ENCODE results near the gene SUGCT. TPM values are rescaled to one million over a fixed set of nuclear protein-coding genes. Genes with fewer than 3 reads are reported as not detected.

The SUGCT gene
- total RNA-seq, 1 experiment from 2014 or later: 5.4 TPM

DNA sequence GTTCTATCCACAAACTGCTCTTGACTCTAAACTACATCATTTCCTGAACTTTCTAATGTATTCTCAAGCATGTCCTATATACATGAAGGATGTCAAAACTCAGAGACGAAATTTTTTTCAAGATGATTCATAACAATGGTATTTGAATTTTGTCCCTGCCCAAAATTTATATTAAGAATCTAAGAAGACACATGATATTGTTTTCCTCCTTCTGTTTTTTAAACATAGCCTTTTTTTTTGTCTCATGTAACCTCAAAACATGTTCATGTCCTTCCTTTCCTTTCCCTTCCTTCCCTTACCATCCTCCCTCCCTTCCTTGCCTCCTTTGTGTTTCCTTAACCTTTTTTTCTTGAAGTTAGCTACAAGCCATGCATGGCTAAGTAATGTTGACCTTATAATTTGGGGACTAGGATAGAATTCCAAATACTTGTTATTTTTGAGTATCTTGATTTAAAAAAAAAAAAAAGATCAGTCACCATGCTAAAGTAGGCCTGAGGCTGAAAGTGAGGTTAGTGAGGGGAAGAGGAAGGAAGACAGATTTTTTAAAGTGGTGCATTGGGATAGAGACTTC, 163.0 kb downstream of the SUGCT start:
- H3K56ac ChIP-seq (ENCODE audit: insufficient read length, low read depth, low read length): no peak overlapping the region
- no peak overlapping the region for H4K8ac ChIP-seq (replicated peaks; ENCODE audit: insufficient read length, low read depth, low read length)
- H3K4me1 ChIP-seq (ENCODE audit: insufficient read depth, low read length): no peaks in the 10 kb centered on the region; the same call in 1 of the 2 replicates
- no peak overlapping the region for H3K27ac ChIP-seq (ENCODE audit: insufficient read length, low read depth, low read length)
- H3K23me2 ChIP-seq (ENCODE audit: insufficient read length, low read depth, low read length, poor library complexity, severe bottlenecking): no peaks in the 10 kb centered on the region
- no peaks in the 10 kb centered on the region for H4K20me1 ChIP-seq (ENCODE audit: control insufficient read depth, insufficient read depth, insufficient read length)
- no peak overlapping the region for H4K91ac ChIP-seq (ENCODE audit: insufficient read length, low read depth, low read length)
- no peak overlapping the region for H2BK120ac ChIP-seq (ENCODE audit: low read depth, low read length, poor library complexity, severe bottlenecking)
- no peak overlapping the region for H3K14ac ChIP-seq (ENCODE audit: insufficient read depth, low read length)
- no peak overlapping the region for H3K9ac ChIP-seq (ENCODE audit: extremely low read depth, insufficient read length, low read length)
- H3K27me3 Mint-ChIP-seq (ENCODE audit: low read depth): no peaks in the 10 kb centered on the region
- no peak overlapping the region for H2BK12ac ChIP-seq (ENCODE audit: insufficient read length, low read depth, low read length)
- H3K23ac ChIP-seq (ENCODE audit: insufficient read length, low read depth, low read length): no peak overlapping the region
- no peaks in the 10 kb centered on the region for H3K9me3 ChIP-seq (ENCODE audit: control insufficient read depth, low read depth, low read length)
- no peak overlapping the region for H2AK5ac ChIP-seq (ENCODE audit: insufficient read length, low read length)
- no peaks in the 10 kb centered on the region for H3K9me3 Mint-ChIP-seq
- no peaks in the 10 kb centered on the region for H3K79me2 ChIP-seq (ENCODE audit: insufficient read depth, low read length)
- H3K27me3 ChIP-seq (ENCODE audit: insufficient read depth, low read length): no peaks in the 10 kb centered on the region; the same call in 1 of the 2 replicates
- H2BK15ac ChIP-seq (ENCODE audit: low read depth, low read length): no peak overlapping the region
- peaks cover 3 to 25% of the 10 kb centered on the region in 2 experiments for H3K4me1 Mint-ChIP-seq
- H3K36me3 Mint-ChIP-seq (ENCODE audit: insufficient read depth in 1 of 3, low read depth in 3 of 3): no peaks in the 10 kb centered on the region
- no peak overlapping the region for H4K5ac ChIP-seq (ENCODE audit: insufficient read length, low read depth, low read length)
- H3T11ph ChIP-seq (ENCODE audit: low read length): no peak overlapping the region
- no peak overlapping the region for H2AFZ ChIP-seq (ENCODE audit: low read length)
- no peak overlapping the region for H3K4ac ChIP-seq (ENCODE audit: low read depth, low read length)
- H3K18ac ChIP-seq (ENCODE audit: insufficient read length, low read depth, low read length): no peak overlapping the region
- WGBS (ENCODE audit: extremely low coverage, insufficient read length, low lambda C conversion rate): no CpG with 5 or more reads among the region's 1 CpG
- TF ChIP-seq, protein P1, sequence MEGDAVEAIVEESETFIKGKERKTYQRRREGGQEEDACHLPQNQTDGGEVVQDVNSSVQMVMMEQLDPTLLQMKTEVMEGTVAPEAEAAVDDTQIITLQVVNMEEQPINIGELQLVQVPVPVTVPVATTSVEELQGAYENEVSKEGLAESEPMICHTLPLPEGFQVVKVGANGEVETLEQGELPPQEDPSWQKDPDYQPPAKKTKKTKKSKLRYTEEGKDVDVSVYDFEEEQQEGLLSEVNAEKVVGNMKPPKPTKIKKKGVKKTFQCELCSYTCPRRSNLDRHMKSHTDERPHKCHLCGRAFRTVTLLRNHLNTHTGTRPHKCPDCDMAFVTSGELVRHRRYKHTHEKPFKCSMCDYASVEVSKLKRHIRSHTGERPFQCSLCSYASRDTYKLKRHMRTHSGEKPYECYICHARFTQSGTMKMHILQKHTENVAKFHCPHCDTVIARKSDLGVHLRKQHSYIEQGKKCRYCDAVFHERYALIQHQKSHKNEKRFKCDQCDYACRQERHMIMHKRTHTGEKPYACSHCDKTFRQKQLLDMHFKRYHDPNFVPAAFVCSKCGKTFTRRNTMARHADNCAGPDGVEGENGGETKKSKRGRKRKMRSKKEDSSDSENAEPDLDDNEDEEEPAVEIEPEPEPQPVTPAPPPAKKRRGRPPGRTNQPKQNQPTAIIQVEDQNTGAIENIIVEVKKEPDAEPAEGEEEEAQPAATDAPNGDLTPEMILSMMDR (conservative IDR thresholded peaks at IDR 0.05): no peak
- no peak overlapping the region for H3K4me2 ChIP-seq (ENCODE audit: insufficient read depth, insufficient read length, low read length)
- DNase-seq: no peak
- no peak overlapping the region for H2BK5ac ChIP-seq (ENCODE audit: insufficient read length, low read length)
- H2BK20ac ChIP-seq (ENCODE audit: low read depth, low read length, poor library complexity, severe bottlenecking): no peak overlapping the region
- H3K27ac Mint-ChIP-seq: peak overlapping the region in 1 of 3 experiments; percentile 8; a peak in 1 of 7 replicates
- H3K79me1 ChIP-seq (ENCODE audit: insufficient read depth, low read depth, low read length, poor library complexity, severe bottlenecking): no peaks in the 10 kb centered on the region
- H3K4me3 Mint-ChIP-seq: no peak overlapping the region
